SW480 (cell line): Measurements from ENCODE around the gene NCAPD2.

Experiments
- DNase-seq: peaks from one replicate; pipeline ENCODE4 v3.0.0-alpha.2; 2016; ENCODE audit warnings: low spot score

Gene NCAPD2

DNA sequence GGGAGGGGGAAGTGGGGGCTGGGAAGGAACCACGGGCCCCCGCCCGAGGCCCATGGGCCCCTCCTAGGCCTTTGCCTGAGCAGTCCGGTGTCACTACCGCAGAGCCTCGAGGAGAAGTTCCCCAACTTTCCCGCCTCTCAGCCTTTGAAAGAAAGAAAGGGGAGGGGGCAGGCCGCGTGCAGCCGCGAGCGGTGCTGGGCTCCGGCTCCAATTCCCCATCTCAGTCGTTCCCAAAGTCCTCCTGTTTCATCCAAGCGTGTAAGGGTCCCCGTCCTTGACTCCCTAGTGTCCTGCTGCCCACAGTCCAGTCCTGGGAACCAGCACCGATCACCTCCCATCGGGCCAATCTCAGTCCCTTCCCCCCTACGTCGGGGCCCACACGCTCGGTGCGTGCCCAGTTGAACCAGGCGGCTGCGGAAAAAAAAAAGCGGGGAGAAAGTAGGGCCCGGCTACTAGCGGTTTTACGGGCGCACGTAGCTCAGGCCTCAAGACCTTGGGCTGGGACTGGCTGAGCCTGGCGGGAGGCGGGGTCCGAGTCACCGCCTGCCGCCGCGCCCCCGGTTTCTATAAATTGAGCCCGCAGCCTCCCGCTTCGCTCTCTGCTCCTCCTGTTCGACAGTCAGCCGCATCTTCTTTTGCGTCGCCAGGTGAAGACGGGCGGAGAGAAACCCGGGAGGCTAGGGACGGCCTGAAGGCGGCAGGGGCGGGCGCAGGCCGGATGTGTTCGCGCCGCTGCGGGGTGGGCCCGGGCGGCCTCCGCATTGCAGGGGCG, 40.2 kb downstream of the NCAPD2 start, which contains the start of gene GAPDH:
GAPDH (plus strand) TSS at position 595 of the 772 bp plus-strand sequence. CDS start 316 bp downstream, outside the sequence.
- peak; percentile 100 for DNase-seq

DNA sequence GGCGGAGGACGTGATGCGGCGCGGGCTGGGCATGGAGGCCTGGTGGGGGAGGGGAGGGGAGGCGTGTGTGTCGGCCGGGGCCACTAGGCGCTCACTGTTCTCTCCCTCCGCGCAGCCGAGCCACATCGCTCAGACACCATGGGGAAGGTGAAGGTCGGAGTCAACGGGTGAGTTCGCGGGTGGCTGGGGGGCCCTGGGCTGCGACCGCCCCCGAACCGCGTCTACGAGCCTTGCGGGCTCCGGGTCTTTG, 40.7 kb downstream of the NCAPD2 start:
- DNase-seq = no peak

DNA sequence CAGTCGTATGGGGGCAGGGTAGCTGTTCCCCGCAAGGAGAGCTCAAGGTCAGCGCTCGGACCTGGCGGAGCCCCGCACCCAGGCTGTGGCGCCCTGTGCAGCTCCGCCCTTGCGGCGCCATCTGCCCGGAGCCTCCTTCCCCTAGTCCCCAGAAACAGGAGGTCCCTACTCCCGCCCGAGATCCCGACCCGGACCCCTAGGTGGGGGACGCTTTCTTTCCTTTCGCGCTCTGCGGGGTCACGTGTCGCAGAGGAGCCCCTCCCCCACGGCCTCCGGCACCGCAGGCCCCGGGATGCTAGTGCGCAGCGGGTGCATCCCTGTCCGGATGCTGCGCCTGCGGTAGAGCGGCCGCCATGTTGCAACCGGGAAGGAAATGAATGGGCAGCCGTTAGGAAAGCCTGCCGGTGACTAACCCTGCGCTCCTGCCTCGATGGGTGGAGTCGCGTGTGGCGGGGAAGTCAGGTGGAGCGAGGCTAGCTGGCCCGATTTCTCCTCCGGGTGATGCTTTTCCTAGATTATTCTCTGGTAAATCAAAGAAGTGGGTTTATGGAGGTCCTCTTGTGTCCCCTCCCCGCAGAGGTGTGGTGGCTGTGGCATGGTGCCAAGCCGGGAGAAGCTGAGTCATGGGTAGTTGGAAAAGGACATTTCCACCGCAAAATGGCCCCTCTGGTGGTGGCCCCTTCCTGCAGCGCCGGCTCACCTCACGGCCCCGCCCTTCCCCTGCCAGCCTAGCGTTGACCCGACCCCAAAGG, 41.2 kb downstream of the NCAPD2 start:
- DNase-seq = peak; percentile 86

DNA sequence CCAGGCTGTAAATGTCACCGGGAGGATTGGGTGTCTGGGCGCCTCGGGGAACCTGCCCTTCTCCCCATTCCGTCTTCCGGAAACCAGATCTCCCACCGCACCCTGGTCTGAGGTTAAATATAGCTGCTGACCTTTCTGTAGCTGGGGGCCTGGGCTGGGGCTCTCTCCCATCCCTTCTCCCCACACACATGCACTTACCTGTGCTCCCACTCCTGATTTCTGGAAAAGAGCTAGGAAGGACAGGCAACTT, 41.7 kb downstream of the NCAPD2 start:
- no peak for DNase-seq

DNA sequence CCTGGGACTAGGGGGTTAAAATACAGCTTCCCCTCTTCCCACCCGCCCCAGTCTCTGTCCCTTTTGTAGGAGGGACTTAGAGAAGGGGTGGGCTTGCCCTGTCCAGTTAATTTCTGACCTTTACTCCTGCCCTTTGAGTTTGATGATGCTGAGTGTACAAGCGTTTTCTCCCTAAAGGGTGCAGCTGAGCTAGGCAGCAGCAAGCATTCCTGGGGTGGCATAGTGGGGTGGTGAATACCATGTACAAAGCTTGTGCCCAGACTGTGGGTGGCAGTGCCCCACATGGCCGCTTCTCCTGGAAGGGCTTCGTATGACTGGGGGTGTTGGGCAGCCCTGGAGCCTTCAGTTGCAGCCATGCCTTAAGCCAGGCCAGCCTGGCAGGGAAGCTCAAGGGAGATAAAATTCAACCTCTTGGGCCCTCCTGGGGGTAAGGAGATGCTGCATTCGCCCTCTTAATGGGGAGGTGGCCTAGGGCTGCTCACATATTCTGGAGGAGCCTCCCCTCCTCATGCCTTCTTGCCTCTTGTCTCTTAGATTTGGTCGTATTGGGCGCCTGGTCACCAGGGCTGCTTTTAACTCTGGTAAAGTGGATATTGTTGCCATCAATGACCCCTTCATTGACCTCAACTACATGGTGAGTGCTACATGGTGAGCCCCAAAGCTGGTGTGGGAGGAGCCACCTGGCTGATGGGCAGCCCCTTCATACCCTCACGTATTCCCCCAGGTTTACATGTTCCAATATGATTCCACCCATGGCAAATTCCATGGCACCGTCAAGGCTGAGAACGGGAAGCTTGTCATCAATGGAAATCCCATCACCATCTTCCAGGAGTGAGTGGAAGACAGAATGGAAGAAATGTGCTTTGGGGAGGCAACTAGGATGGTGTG, 42.3 kb downstream of the NCAPD2 start:
- no peak for DNase-seq

DNA sequence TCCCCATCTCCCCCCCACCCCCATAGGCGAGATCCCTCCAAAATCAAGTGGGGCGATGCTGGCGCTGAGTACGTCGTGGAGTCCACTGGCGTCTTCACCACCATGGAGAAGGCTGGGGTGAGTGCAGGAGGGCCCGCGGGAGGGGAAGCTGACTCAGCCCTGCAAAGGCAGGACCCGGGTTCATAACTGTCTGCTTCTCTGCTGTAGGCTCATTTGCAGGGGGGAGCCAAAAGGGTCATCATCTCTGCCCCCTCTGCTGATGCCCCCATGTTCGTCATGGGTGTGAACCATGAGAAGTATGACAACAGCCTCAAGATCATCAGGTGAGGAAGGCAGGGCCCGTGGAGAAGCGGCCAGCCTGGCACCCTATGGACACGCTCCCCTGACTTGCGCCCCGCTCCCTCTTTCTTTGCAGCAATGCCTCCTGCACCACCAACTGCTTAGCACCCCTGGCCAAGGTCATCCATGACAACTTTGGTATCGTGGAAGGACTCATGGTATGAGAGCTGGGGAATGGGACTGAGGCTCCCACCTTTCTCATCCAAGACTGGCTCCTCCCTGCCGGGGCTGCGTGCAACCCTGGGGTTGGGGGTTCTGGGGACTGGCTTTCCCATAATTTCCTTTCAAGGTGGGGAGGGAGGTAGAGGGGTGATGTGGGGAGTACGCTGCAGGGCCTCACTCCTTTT, 43.1 kb downstream of the NCAPD2 start:
- no peak for DNase-seq

DNA sequence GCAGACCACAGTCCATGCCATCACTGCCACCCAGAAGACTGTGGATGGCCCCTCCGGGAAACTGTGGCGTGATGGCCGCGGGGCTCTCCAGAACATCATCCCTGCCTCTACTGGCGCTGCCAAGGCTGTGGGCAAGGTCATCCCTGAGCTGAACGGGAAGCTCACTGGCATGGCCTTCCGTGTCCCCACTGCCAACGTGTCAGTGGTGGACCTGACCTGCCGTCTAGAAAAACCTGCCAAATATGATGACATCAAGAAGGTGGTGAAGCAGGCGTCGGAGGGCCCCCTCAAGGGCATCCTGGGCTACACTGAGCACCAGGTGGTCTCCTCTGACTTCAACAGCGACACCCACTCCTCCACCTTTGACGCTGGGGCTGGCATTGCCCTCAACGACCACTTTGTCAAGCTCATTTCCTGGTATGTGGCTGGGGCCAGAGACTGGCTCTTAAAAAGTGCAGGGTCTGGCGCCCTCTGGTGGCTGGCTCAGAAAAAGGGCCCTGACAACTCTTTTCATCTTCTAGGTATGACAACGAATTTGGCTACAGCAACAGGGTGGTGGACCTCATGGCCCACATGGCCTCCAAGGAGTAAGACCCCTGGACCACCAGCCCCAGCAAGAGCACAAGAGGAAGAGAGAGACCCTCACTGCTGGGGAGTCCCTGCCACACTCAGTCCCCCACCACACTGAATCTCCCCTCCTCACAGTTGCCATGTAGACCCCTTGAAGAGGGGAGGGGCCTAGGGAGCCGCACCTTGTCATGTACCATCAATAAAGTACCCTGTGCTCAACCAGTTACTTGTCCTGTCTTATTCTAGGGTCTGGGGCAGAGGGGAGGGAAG, 43.9 kb downstream of the NCAPD2 start:
- DNase-seq = peak; percentile 87

DNA sequence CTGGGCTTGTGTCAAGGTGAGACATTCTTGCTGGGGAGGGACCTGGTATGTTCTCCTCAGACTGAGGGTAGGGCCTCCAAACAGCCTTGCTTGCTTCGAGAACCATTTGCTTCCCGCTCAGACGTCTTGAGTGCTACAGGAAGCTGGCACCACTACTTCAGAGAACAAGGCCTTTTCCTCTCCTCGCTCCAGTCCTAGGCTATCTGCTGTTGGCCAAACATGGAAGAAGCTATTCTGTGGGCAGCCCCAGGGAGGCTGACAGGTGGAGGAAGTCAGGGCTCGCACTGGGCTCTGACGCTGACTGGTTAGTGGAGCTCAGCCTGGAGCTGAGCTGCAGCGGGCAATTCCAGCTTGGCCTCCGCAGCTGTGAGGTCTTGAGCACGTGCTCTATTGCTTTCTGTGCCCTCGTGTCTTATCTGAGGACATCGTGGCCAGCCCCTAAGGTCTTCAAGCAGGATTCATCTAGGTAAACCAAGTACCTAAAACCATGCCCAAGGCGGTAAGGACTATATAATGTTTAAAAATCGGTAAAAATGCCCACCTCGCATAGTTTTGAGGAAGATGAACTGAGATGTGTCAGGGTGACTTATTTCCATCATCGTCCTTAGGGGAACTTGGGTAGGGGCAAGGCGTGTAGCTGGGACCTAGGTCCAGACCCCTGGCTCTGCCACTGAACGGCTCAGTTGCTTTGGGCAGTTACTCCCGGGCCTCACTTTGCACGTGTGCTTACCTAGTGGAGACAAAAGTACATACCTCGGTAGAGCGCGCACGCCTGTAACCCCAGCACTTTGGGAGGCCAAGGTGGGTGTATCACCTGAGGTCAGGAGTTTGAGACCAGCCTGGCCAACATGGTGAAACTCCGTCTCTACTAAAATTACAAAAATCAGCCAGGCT, 44.8 kb downstream of the NCAPD2 start:
- peak; percentile 29 for DNase-seq

DNA sequence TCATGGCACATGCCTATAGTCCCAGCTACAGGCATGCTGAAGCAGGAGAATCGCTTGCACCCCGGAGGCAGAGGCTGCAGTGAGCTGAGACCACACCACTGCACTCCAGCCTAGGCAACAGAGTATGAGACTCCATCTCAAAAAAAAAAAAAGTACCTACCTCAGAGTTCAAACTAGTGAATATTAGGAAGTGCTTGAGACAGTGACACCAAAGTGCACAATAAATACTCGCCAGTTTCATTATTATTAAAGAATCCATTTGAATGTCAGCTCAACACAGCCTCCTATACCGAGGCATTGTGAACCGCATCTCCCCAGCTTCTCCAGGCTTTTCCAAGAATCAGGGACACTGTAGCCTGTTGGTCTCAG, 45.4 kb downstream of the NCAPD2 start:
- DNase-seq = no peak

DNA sequence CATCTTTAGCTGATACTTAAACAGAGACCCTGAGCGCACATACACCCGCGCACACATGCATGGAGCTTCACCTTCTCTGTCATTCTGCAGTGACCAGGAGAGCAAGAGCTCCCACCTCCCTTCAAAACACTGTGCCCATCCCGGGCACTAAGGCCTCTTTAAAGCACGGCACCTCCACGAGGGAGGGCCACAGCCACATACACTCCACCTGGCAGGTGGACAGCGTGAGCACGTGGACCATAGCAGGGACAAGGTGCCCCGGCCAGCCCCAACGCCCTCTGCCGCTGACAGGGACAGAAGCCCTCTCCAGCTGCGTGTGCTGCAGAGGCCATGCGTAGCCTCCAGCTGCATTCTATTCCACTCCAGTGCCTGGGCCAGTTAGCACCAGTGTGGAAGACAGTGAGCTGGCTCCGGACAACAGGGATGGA, 45.8 kb downstream of the NCAPD2 start:
- peak; percentile 73 for DNase-seq

DNA sequence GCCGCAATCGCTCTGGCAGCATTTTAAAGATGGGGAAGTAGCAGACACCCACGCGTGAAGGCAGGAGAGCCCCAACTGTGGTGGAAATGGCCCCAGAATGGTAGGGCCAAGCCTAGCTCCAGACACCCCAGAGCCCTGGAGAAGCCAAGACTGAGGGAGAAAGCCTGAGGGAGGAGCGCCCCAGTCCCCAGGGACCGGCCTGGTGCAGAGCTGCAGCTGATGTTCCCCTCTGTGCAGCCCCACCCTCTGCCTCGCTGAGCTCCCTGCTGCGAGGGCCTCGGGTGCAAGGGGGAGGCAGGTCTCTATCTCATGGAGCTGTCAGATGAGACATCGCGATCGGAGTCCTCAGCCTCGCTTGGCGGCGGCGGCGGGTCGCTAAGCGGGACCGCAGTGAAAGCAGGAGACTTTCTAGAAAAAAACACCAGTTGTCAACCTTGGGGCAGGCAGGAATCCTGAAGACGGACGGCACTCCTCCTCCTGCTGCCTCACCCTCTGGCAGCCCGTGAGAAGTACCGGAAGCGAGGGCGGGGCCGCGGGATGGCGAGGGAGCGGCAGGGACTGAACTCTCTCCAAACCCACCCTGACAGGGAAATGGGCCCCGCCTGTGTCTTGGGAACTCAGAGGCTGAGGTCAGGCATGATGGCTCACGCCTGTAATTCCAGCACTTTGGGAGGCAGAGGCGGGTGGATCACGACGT, 46.4 kb downstream of the NCAPD2 start:
- DNase-seq = peak; percentile 92

DNA sequence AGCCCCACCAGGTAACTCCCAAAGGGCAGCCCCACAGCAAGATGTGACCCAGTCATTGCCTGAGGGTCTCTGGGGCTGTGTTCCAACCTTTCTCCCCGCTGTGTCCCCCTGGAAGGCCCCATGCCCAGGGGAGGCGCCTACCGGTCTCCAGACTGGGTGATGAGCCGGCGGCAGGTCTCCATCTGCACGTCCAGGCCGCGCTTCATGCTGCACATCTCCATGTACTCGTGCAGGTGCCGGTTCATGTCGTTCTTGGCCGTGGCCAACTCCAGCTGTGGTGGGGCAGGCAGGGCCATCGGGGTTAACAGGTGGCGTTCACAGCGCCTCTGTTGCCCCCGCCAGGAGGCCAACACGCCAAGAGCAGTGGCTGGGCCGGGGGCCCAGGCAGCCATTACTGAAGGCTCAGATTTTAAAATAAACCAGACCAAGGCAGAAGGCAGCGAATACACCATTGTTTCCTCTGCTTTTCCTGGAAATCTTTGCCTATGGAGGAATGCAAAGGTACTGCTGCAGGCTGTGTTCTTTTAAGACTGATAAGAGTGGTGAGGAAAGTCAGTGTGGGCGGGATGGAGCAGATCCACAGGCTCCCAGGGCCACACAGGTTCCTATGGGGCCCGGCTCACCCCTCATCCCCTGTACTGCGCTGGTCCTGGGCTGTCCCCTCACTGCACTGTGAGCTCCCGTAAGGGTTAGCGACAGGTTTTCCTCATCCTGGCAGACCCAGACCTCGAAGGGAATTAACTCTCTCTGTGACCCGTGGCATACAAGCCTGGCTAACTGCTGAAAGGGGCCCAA, 47.7 kb downstream of the NCAPD2 start:
- no peak for DNase-seq

DNA sequence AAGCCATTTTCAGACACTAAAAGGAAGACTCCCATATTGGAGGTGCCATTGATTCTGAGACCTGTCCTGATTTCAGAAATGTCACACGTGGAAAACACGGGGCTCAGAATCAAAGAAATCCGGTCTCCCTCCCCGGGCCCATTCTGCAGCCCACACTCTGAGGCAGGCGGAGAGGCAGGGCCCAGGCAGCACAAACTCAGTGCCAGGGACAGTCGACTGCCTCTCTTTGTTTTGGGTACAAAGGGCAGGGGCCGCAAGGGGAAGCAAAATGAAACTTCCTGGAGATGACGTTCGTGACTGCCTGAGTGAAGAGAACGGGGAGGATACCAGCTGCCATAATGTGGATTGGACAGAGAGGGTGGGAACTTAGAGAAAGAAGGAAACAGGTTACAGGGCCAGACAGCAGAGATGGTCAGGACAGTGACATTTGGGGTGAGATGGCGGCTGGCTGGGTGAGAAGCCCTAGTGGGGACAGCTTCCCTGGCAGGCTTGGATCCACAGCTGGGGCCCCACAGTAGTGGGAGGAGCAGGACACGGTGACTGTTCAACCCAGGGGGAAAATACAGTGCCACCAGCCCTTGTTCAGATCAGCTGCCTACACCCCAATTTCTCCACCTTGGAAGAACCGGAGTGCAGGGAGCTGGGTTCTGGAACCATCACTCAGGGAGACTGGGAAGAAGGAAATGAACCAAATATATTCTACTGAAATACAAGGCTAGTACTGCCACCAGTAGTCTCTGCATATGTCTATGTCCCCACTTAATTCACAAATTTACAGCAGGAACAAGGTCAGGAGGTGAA, 48.5 kb downstream of the NCAPD2 start:
- DNase-seq = peak; percentile 77

DNA sequence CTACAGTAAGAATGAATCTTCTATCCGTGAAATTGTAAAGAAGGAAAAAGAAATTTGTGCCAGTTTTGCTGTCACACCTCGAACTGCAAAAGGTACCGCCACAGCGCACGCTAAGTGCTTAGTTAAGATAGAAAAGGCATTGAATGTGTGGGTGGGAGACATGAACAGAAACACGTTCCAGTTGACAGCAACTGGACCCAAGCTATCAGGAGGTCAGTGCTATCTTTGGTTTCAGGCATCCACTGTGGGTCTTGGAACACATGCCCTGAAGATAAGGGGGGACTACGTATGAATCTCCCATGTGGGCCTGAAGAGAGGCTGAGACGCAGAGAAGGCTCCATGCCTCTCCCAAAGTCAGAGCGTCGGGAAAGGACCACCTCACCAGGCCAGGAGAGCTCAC, 52.1 kb downstream of the NCAPD2 start:
- no peak for DNase-seq

DNA sequence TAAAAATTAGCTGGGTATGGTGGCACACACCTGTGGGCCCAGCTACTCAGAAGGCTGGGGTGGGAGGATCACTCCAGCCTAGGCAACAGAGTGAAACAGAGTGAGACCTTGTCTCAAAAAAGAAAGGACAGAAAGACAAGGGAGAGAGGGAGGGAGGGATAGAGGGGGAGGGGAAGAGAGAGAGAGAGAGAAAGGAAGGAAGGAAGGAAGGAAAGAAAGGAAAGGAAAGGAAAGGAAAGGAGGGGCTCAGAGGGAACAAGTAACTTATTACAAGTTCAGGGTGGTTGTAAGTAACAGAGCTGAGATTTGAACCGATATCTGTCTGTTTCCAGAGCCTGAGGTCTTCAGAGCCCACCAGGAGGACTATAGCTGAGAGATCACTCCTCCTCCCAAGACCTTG, 53.7 kb downstream of the NCAPD2 start:
- no peak for DNase-seq

DNA sequence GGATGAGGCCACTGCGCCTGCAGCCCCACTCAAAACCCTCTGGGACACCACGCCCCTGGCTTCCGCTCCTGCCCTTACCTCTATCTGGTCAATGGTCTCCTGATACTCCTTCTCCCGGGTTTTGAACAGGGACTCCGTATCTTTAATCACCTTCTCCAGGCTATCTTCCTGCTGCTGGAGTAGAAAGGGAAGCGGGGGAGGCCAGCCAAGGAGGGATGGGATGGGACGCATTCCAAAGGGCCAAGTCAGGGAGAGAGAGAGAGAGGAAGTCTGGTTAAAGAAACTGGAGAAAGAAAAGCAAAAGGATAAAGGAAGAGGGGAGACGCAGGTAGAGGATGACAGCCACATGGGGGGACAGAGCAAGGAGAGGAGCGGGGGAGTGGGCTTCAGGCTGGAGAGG, 54.1 kb downstream of the NCAPD2 start:
- no peak for DNase-seq

DNA sequence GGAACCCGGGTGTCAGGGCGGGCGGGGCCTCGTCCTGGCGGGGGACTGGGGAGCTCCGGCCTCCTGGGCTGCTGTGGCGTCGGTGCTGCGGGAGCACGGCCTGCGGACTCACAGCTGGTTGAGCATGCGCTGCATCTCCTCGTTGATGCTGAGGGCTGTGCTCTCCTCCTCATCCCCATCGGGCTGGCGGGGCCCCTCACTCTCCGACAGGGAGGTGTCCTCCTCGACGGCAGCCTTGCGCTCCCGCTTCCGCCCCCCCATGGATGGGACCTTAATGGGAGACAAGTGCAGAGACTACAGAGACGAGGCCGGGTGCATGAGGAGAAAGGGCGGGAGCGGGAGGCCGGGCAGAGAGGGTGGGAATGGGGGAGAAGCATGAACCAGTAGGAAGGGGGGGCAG, 54.7 kb downstream of the NCAPD2 start:
- no peak for DNase-seq
